HG02870 (cell line): ENCODE data around the gene B3GAT1.
A peak's percentile ranks its signal among the peaks of the same experiment; 100 is the strongest.
"Not testable (repeated sequence)": the region's sequence is repeated elsewhere in the genome, so short reads cannot be mapped to it uniquely, and the experiment has no call there.

ENCODE experiments used
- ATAC-seq: cut with Tn5 transposase; IDR thresholded peaks from one replicate; pipeline ENCODE4 v1.9.1; 2021; ENCODE audit warnings: mild to moderate bottlenecking, moderate library complexity; ENCODE audit not compliant: unreplicated experiment

The B3GAT1 gene

DNA sequence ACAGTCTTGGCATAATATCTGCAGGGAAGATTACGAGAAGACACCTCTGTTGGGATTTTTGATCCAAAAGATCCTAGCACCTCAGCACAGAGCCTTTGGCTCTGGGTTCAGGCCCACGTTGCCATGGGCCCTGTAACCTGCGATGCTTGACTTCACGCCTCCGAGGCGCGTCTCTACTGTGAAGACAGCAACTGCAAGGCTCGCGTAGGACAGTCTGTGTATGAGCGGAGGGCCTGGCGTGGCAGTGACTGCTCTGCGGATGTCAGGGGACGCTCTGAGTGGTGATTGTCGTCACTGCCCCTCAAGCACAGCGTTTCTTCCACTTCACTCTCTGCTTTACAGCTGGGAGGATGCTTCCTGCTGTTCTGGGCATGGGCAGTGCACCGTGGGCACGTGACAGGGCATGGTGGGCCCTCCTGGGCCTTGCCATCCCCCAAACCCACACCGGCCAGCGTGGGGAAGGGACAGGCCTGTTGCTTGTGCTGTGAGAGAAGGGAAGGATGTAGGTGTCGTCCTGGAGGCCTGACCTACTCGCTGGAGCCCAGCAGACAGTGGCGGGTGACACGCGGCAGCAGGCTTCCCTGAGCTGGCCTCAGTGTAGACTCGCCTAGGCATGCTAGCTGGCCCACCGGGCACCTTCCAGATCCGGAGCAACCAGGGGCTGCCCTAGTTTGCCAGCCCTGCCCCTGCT lies 53.7 kb downstream of the B3GAT1 start:
- no peak for ATAC-seq

DNA sequence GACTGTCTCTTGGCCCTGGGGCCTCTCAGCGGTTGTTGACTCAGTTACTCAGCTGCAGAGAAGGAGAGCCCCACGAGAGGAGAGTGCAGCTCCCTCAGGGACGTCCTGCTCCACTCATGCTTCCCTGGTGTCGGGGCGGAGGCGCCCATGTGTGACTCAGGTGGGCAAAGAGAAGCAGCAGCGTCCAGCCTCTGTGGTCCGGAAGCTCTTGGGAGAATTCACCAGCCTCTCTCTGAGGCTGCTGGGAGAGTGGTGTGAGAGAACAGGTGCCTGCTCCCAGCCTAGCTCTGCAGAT lies 54.5 kb downstream of the B3GAT1 start:
- ATAC-seq = no peak

DNA sequence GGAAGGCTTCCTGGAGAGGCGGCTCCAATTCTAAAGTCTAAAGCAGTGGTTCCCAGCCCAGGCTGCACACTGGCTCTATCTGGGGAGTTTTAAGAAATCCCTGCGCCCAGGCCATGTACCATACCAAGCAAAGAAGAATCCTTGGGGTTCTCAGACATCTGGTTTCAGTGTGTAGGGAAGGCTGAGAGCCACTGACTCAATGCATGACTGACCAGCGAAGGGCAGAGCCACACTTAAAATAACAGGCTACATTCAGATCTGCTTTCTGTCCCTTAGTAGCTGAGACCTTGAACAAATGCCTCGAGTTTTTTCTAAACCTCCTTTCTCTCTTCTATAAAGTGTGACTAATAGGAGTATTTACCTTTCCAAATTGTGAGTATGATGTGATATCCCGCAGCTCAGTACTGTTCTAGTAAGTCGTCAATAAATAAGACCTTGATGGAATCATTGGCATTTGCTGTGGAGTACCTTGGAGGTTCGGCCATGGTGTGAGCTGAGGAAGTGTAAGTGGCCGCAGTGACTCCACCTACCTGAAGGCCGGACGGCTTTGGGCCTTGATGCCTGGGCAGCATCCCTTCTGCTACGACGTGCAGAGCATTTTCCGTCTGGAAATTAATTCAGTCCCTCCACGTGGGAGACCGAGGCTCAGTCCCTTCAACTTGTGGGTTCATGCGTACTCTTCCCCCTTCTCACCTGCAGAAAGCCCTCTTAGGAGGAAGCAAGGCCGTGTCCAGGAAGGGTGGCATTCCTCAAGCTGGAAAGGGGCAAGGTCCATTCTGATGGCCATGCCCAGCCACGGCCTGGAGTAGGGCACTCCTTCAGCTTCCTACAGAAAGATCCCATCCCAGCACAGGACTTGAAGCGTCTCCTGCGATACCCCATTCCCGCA lies 55.1 kb downstream of the B3GAT1 start:
- no peak for ATAC-seq

DNA sequence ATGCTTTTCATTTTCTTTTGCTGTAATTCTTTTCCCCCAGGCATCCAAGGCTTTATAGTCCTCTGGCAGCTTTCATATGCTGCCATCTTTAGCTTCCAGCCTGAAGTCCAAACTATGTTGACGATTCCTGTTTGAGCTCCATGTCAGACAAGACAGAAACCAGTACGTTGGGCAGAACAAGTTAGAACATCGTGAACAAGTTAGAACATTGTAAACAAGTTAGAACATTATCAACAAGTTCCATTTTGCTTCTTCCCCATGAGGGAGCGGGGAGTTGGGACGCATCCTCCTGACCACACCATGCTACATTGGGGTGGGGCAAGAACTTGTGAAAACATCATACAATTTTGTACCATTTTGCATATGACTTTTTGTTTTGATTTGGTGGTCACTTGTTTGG lies 56.4 kb downstream of the B3GAT1 start:
- no peak for ATAC-seq

GRCh38 chr11:134355136-134355535 lies 56.9 kb downstream of the B3GAT1 start:
- ATAC-seq = no peak

GRCh38 chr11:134352111-134352510 lies 59.9 kb downstream of the B3GAT1 start:
- ATAC-seq = no peak

- peak; percentile 79 for ATAC-seq
Observed at GRCh38 chr11:134350381-134350780, 61.7 kb downstream of the B3GAT1 start.

DNA sequence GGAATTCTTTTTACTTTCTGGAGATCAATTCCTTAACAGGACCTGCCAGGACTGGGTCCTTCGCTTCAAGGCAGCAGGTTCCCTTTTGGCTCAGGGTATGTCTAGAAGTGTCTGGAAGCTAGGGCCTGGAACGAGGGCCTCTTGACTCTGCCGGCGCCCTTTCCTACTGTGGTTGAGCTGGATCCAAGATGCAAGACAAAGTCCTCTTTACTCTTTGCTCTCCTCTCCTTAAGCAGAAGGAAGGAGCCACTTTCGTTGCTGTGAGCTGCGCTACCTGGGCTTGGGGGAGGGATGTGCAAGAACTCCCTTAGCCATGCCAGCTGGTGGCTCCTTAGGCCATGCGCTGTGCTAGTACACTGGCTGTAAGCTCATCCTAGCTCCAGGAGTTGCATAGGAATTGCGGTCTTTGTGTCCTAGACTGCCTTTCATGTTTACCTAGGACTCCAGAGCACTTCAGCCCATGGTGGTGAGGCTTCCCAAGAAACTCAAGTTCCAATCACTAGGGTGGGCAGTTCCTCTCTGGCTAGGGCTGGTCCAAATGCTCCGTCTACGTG lies 62.2 kb downstream of the B3GAT1 start:
- ATAC-seq = no peak

DNA sequence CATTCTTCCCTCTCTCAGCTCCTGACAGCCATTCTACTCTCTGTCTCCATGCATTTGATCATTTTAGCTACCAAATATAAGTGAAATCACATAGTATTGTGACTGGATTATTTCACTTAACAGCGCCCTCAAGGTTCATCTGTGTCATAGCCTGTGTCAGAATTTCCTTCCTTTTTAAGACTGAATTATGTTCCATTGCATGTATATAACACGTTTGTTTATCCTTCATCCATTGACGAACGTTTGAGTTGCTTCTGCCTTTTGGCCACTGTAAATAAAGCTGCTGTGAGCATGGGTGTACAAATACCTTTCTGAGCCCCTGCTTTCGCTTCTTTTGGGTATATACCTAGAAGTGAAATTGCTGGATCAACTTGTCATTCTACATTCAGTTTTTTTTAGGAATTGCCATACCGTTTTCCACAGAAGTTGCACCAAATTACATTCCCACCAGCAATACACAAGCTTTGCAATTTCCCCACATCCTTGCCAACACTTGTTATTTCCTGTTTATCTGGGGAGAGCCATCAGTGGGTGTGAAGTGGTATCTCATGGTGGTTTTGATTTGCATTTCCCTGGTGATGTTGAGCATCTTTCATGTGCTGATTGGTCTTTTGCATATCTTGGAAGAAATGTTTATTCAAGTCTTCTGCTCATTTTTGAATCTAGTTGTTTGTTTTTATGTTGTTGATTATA lies 62.8 kb downstream of the B3GAT1 start:
- peak; percentile 42 for ATAC-seq

GRCh38 chr11:134347441-134347840 lies 64.6 kb downstream of the B3GAT1 start:
- ATAC-seq = no peak

DNA sequence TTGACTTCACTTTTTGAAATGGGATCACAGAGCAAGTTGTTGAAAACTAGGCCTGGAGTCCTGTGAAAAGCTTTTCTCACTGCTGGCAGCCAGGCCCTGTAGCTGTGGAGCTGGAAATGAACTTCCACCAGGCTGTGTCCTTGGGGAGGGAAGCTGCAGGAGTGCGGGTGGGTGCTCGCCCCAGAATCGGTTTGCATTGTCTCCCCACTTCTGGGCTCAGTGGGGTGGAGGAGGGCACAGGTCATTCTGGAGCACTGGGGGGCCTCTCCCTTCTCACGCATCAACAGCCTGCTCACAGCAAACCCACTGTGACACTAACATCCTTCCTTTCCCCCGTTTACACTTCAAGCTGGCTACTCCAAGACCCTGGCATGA lies 65.1 kb downstream of the B3GAT1 start:
- ATAC-seq = no peak

DNA sequence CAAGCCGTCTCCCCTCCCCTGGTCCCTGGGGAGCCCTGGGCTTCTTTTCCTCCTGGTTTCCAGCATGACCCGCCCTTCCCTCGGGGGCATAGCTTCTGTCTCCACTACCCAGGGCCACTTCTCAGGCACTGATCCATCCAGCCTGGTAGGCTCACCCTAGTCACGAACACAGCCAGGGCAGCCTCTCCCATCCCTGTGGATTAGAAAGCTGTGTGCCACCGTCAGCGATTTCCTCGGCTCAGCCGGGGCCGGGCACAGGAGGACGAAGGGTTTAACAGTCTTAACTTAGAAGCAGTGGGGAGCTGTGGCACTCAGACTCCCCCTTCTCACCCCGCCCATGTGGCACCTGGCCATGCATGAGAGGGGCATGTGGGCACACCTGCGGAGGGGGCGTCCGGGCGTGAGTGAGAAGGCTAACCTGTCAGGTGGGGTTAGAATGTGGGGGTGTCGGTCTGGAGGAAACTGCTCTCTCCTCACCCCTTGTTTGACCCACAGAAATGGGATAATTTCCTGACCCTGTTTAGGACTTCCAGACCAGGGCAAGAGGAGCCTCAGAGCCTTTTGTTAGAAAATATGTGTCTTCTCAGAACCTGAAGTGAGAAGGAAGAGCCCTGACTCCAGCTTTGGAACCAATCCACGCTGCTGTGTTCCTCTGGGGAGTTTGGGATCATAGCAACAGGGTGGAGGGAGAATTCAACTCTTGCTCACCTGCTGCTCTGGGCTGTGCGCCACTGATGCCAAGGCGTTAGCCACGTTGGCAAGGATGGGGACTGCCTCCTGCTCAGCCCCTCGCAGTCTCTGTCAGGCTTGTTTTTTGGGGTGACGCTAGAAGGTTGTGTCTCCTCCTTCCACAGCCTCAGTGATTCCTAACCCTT lies 65.7 kb downstream of the B3GAT1 start:
- ATAC-seq = no peak

- no peak for ATAC-seq
Observed at GRCh38 chr11:134345237-134345550, 66.8 kb downstream of the B3GAT1 start.

- ATAC-seq = not testable (repeated sequence)
Observed at GRCh38 chr11:134344497-134345236, 67.4 kb downstream of the B3GAT1 start.

DNA sequence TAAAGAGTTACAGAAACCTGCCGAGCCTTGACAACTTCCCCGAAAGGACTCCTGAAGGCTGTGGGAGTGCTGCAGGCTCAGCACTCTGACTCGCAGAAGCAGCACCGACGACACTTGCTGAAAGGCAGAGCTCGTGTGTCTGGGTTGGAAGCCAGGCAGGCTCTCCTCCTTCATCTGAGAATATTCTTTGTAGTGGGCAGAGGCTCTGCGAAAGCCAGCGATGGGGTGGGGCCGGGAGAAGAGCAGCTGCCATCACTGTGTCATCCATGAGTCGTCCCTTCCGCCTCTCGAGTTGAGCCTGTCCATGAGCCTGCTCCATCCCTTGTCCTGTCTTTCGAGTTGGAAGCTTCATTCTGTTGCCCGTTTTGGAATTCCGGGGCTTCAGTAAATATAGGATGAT lies 68.4 kb downstream of the B3GAT1 start:
- ATAC-seq = no peak

GRCh38 chr11:134342572-134343340 lies 69.3 kb downstream of the B3GAT1 start:
- ATAC-seq = no peak

DNA sequence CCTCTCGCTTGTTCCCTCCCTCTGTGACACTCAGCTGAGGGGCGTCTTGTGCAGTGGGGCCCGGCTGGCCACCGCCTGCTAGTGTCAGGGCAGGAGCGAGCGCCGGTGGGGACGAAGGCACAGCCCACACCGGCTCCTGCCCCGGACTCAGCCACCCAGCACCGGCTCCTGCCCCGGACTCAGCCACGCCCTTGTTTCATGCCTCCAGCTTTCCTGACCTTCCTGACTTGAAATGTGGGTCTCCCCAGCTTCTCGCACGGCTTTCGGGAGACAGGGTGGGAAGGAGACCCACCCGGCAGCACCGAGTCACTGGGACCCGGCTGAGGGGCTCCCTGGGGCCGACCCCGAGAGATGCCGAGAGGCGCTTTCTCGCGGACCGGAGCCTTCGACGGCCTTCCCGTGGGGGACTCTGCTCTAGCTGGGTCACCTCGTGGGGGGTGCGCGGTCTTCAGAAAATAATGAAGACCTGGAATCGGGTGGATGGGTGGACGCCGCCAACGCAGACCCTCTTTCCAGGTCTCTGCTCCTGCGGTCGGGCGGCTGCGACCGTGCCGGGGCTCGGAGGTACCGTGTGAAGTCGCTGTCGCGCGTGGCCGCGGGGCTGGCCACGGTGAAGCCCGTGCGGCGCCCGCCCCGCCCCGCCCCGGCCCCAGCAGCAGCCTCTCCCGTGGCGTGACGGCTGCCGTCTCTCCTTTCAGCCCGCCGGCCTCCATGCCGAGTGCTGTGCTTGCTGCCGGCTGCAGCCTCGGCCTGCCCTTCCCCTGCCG lies 70.1 kb downstream of the B3GAT1 start:
- ATAC-seq = no peak

DNA sequence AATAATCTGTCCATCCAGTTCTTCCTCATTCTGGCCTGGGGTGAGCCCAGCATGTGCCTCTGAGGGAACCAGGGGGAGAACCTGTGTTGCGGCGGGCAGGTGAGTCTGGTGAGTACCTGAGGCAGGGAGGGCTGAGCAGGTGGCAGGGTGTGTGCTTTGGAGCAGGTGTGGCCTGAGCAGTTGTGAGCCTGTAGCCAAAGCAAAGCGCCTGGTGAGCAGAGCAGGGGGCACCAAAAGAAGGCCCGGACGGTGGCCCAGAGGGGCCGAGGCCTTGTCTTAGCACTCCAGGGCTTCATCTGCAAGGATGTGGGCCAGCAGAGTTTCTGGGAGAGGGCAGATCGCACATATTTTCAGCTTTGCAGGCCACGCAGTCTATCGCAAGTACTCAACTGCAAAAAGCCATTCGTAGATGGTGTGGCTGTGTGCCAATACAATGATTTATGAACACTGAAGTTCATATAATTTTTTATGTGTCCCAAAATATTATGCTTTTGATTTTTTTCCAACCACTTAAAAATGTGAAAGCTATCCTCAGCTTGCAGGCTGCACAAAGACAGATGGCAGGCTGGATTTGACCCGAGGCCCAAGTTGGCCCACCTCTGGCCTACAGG lies 71.6 kb downstream of the B3GAT1 start:
- ATAC-seq = no peak
